ENCODE measurements around the gene INTS11. TPM values are rescaled to one million over a fixed set of nuclear protein-coding genes. Genes with fewer than 3 reads are reported as not detected.

The INTS11 gene
- total and polyA plus RNA-seq, 4 donors, result 26.3 to 40.5 (median 34.5) TPM

- H3K9ac ChIP-seq (ENCODE audit: low read depth in 1 of 2, low read length in 2 of 2), result no peak overlapping the region
- no peak overlapping the region for H3K4me3 ChIP-seq (ENCODE audit: low read depth in 1 of 3, low read length in 3 of 3)
- no peaks in the 10 kb centered on the region for H3K9me3 ChIP-seq (ENCODE audit: control insufficient read depth in 4 of 4, low read length in 3 of 4)
- H3K27me3 ChIP-seq (ENCODE audit: control insufficient read depth in 4 of 4, insufficient read depth in 4 of 4, low read length in 3 of 4), result no peaks in the 10 kb centered on the region
- no peak for DNase-seq (ENCODE audit: low spot score)
- TF ChIP-seq ATF3 (IDR thresholded peaks at IDR 0.05), result no peak
- peaks cover 7 to 24% (median 16%) of the 10 kb centered on the region in 4 donors for H3K4me1 ChIP-seq (ENCODE audit: control insufficient read depth in 4 of 4, insufficient read depth in 4 of 4, low read length in 3 of 4)
- H3K27ac ChIP-seq (ENCODE audit: low read depth in 1 of 2, low read length in 2 of 2), result no peak overlapping the region
- 92% methylated on average over 22 of the region's 22 CpGs for WGBS
- H3K36me3 ChIP-seq (ENCODE audit: control insufficient read depth in 4 of 4, insufficient read depth in 3 of 4, low read depth in 1 of 4, low read length in 3 of 4), result peaks cover 3 to 38% (median 18%) of the 10 kb centered on the region in 4 donors
Measured at GRCh38 chr1:1311107-1312104, 13.1 kb downstream of the INTS11 start.

- 89% methylated on average over 21 of the region's 21 CpGs for WGBS
- H3K36me3 ChIP-seq (ENCODE audit: control insufficient read depth in 4 of 4, insufficient read depth in 3 of 4, low read depth in 1 of 4, low read length in 3 of 4), result peaks cover 3 to 38% (median 16%) of the 10 kb centered on the region in 4 donors
- no peak overlapping the region for H3K4me3 ChIP-seq (ENCODE audit: low read depth in 1 of 3, low read length in 3 of 3)
- DNase-seq (ENCODE audit: low spot score), result no peak
- TF ChIP-seq TAF1 (conservative IDR thresholded peaks at IDR 0.05) (no peak), MAX (IDR thresholded peaks at IDR 0.05) (no peak), FOXA1 (IDR thresholded peaks at IDR 0.05) (no peak), JUND (IDR thresholded peaks at IDR 0.05) (no peak), ATF3 (IDR thresholded peaks at IDR 0.05) (no peak), CTCF (IDR thresholded peaks at IDR 0.05; ENCODE audit: low read depth, low read length, missing input control) (no peak), RXRA (IDR thresholded peaks at IDR 0.05) (no peak), REST (IDR thresholded peaks at IDR 0.05) (no peak)
- H3K9me3 ChIP-seq (ENCODE audit: control insufficient read depth in 4 of 4, low read length in 3 of 4), result no peaks in the 10 kb centered on the region
- peaks cover 10 to 33% (median 23%) of the 10 kb centered on the region in 4 donors for H3K4me1 ChIP-seq (ENCODE audit: control insufficient read depth in 4 of 4, insufficient read depth in 4 of 4, low read length in 3 of 4)
- no peaks in the 10 kb centered on the region for H3K27me3 ChIP-seq (ENCODE audit: control insufficient read depth in 4 of 4, insufficient read depth in 4 of 4, low read length in 3 of 4)
- no peak overlapping the region for H3K9ac ChIP-seq (ENCODE audit: low read depth in 1 of 2, low read length in 2 of 2)
- no peak overlapping the region for H3K27ac ChIP-seq (ENCODE audit: low read depth in 1 of 2, low read length in 2 of 2)
Measured at GRCh38 chr1:1310476-1311053, 13.9 kb downstream of the INTS11 start.

Data from liver (tissue), 9 donors.